ENCODE data around the gene KCNMA1.

The KCNMA1 gene

DNA sequence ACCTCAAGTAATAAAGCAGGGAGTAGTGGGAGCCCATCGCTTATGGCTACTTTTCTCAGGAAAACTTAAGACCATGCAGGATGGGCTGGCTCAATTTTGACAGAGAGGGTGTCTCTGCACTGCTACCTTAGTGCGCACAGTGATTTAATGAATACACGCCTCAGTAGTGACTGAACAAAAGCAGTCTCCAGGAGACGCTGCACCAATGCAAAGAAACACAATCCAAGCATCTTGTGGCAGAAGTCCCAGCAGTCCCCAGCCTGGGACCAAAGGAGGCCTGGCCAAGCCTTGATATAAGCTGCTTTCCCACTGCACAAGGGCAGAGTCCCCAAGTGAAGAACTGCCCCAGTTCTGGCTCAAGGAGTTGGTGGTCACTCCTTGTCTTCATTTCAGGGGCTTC lies 368.9 kb downstream of the KCNMA1 start:
- H3K36me3 ChIP-seq (ENCODE audit: insufficient read depth, insufficient read length, low read length): no peaks in the 10 kb centered on the region
- H3K9ac ChIP-seq (ENCODE audit: insufficient read length, low read depth): no peak overlapping the region
- TF ChIP-seq ZNF274 (IDR thresholded peaks at IDR 0.05; ENCODE audit: low read depth, low read length) (no peak), YY1 (IDR thresholded peaks at IDR 0.05; ENCODE audit: insufficient read depth, insufficient read length) (no peak), SUZ12 (IDR thresholded peaks at IDR 0.05; ENCODE audit: extremely low read depth, insufficient read depth, insufficient read length) (no peak)
- H3K27me3 ChIP-seq (ENCODE audit: insufficient read depth, insufficient read length): no peaks in the 10 kb centered on the region
- no peaks in the 10 kb centered on the region for H3K4me1 ChIP-seq (ENCODE audit: insufficient read depth, insufficient read length)
- H3K9me3 ChIP-seq (ENCODE audit: insufficient read depth, low read length): no peaks in the 10 kb centered on the region
- no peak for DNase-seq (ENCODE audit: low read depth, low spot score)
- no peak overlapping the region for H3K4me3 ChIP-seq (ENCODE audit: insufficient read length, low read depth)

DNA sequence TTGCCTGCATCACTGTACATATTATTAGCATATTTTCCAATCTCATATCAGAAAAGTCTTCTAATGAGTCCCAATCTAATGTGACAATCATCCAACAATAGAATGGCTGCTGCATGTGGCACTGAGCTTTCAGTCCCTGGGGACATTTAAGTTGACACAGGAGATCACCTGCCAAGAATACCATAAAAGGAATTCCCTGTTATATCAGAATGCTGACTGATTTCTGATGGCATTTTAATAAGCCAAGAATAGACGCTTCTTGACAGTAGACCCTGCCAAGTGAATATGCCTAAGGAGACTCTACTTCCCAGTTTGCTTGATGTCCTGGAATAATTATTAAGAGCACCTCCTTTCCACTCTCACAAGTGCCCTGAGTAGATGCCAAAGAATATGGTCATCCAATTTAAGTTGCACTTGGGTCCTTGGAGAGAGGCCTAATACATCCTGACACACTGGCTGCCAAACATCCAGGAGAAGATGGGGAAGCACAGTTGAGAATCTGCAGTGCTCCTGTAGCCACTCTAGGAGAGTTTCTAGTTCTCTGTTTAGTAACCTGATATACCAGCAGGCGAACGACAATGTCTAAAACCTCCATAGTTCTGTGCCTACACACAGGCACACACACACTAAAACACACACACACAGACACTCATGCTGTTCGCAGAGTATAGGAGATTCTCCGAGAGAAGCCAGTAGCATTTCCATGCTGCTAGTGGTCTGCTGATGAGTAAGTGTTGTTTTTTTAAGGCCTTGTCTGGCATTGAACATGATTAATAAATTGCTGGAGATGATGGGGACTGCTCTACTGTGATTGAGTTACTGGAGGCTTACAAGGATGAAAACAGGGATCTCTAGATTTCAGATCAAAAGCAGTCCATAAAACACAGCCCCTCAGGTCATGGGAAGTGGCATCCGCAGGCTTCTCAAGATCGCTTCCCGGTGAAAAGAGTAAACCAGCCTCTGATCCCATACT lies 369.6 kb downstream of the KCNMA1 start:
- DNase-seq (ENCODE audit: low read depth, low spot score): no peak
- Histone ChIP-seq H3K4me1 (ENCODE audit: insufficient read depth, insufficient read length) (no peaks in the 10 kb centered on the region), H3K9me3 (ENCODE audit: insufficient read depth, low read length) (no peaks in the 10 kb centered on the region), H3K36me3 (ENCODE audit: insufficient read depth, insufficient read length, low read length) (no peaks in the 10 kb centered on the region), H3K27me3 (ENCODE audit: insufficient read depth, insufficient read length) (no peaks in the 10 kb centered on the region), H3K4me3 (ENCODE audit: insufficient read length, low read depth) (no peak overlapping the region), H3K9ac (ENCODE audit: insufficient read length, low read depth) (no peak overlapping the region)
- TF ChIP-seq SUZ12 (IDR thresholded peaks at IDR 0.05; ENCODE audit: extremely low read depth, insufficient read depth, insufficient read length) (no peak), ZNF274 (IDR thresholded peaks at IDR 0.05; ENCODE audit: low read depth, low read length) (no peak), YY1 (IDR thresholded peaks at IDR 0.05; ENCODE audit: insufficient read depth, insufficient read length) (no peak)

DNA sequence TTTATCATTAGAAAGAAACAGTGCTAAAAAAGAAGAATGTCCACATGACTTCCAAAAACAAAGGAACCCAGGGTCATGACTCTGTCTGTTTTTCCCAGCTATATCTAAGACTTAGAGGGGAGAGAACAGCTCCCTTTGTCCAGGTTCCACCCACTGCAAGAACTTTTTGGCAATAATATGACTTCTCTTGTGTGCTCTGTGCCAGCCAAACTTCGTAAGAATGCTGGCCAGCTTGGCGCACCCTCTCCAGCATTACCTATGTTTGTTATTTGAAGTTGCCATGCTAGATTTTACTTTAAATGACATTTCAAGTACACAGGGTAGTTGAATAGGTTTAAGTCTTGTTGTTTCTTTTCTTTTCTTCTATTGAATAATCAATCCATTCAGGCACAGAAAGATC lies 371.4 kb downstream of the KCNMA1 start:
- no peaks in the 10 kb centered on the region for H3K4me1 ChIP-seq (ENCODE audit: insufficient read depth, insufficient read length)
- no peak for DNase-seq (ENCODE audit: low read depth, low spot score)
- H3K27me3 ChIP-seq (ENCODE audit: insufficient read depth, insufficient read length): no peaks in the 10 kb centered on the region
- no peaks in the 10 kb centered on the region for H3K9me3 ChIP-seq (ENCODE audit: insufficient read depth, low read length)
- TF ChIP-seq YY1 (IDR thresholded peaks at IDR 0.05; ENCODE audit: insufficient read depth, insufficient read length) (no peak), ZNF274 (IDR thresholded peaks at IDR 0.05; ENCODE audit: low read depth, low read length) (no peak), SUZ12 (IDR thresholded peaks at IDR 0.05; ENCODE audit: extremely low read depth, insufficient read depth, insufficient read length) (no peak)
- H3K4me3 ChIP-seq (ENCODE audit: insufficient read length, low read depth): no peak overlapping the region
- no peaks in the 10 kb centered on the region for H3K36me3 ChIP-seq (ENCODE audit: insufficient read depth, insufficient read length, low read length)
- no peak overlapping the region for H3K9ac ChIP-seq (ENCODE audit: insufficient read length, low read depth)

DNA sequence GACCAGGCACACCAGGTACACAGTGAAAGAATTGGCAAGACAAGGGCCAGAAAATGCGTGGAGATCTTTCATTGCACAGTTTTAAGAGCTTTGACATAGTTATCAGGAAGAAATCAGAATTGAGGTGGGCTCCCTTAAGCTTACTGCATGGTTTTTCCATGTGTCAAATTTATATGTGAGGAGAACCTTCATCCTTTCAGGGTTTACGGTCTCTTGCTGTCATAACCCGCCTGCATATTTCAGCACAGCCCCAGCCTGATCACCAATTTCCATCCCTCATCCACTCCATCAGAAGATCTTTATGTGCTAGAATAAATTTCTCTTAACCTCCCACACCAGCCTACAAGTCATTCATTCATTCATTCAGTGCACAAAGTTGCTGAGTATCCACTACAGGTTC lies 373.1 kb downstream of the KCNMA1 start:
- Histone ChIP-seq H3K4me3 (ENCODE audit: insufficient read length, low read depth) (no peak overlapping the region), H3K9me3 (ENCODE audit: insufficient read depth, low read length) (no peaks in the 10 kb centered on the region), H3K9ac (ENCODE audit: insufficient read length, low read depth) (no peak overlapping the region), H3K36me3 (ENCODE audit: insufficient read depth, insufficient read length, low read length) (no peaks in the 10 kb centered on the region), H3K27me3 (ENCODE audit: insufficient read depth, insufficient read length) (no peaks in the 10 kb centered on the region), H3K4me1 (ENCODE audit: insufficient read depth, insufficient read length) (no peaks in the 10 kb centered on the region)
- TF ChIP-seq YY1 (IDR thresholded peaks at IDR 0.05; ENCODE audit: insufficient read depth, insufficient read length): no peak
- TF ChIP-seq ZNF274 (IDR thresholded peaks at IDR 0.05; ENCODE audit: low read depth, low read length): no peak
- no peak for TF ChIP-seq SUZ12 (IDR thresholded peaks at IDR 0.05; ENCODE audit: extremely low read depth, insufficient read depth, insufficient read length)
- DNase-seq (ENCODE audit: low read depth, low spot score): no peak

DNA sequence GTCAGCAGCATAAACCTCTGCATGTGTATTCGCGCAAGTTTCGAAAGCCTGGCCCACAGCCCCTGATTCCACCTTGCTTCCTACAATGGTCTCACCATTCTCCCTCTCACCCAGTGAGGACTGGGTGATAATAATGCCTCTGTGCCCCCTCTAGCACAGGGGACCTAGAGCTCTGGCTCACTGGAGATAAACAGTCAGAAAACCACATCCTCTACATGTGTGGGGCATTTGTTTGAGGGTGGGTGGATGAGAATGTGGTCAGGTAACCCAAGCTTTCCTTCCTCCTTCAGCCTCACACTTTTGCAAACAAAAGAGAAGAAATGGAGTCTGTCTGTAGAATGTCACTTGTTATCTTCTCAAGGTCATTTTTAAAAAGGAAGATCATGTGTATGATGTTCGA lies 373.5 kb downstream of the KCNMA1 start:
- Histone ChIP-seq H3K9me3 (ENCODE audit: insufficient read depth, low read length) (no peaks in the 10 kb centered on the region), H3K36me3 (ENCODE audit: insufficient read depth, insufficient read length, low read length) (no peaks in the 10 kb centered on the region), H3K4me1 (ENCODE audit: insufficient read depth, insufficient read length) (no peaks in the 10 kb centered on the region), H3K27me3 (ENCODE audit: insufficient read depth, insufficient read length) (no peaks in the 10 kb centered on the region), H3K4me3 (ENCODE audit: insufficient read length, low read depth) (no peak overlapping the region), H3K9ac (ENCODE audit: insufficient read length, low read depth) (no peak overlapping the region)
- no peak for TF ChIP-seq ZNF274 (IDR thresholded peaks at IDR 0.05; ENCODE audit: low read depth, low read length)
- no peak for TF ChIP-seq SUZ12 (IDR thresholded peaks at IDR 0.05; ENCODE audit: extremely low read depth, insufficient read depth, insufficient read length)
- TF ChIP-seq YY1 (IDR thresholded peaks at IDR 0.05; ENCODE audit: insufficient read depth, insufficient read length): no peak
- DNase-seq (ENCODE audit: low read depth, low spot score): no peak

DNA sequence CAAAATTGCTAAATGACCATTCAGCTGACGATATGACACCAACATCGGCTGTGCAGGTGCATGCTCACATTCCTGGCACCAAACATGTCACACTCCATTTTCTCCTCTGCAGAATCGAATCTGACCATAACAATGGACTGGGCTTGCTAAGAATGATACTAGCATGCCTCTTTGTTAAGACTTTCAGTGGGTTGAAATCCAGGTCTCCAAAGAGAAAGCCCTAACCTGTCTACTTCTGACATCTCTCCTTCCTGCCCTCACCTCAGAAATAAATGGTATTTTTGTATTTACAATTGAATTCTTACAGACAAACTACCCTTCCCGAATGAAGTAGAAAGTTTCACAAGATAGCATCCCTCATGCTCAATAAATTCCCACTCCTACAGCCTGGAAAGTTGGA lies 373.9 kb downstream of the KCNMA1 start:
- no peaks in the 10 kb centered on the region for H3K9me3 ChIP-seq (ENCODE audit: insufficient read depth, low read length)

DNA sequence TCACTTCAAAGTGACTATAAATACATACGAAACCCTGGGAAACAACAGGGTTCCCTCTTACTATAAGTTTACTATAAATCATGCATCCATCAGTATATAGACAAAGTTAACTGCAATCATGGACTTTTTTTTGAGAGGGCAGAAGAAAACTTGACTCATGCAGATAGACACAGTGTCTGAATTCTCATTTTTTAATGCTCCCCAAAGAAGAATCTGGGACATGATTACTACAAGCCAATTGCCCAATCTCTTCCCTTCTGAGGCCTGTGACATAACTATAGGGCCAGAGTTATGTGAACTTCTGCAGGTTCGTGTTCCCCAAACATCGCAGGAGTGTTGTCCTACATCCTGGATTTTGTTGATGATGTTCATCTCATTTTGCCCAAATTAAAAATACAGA lies 376.5 kb downstream of the KCNMA1 start:
- Histone ChIP-seq H3K9ac (ENCODE audit: insufficient read length, low read depth) (no peak overlapping the region), H3K27me3 (ENCODE audit: insufficient read depth, insufficient read length) (no peaks in the 10 kb centered on the region), H3K36me3 (ENCODE audit: insufficient read depth, insufficient read length, low read length) (no peaks in the 10 kb centered on the region), H3K9me3 (ENCODE audit: insufficient read depth, low read length) (peaks cover 8% of the 10 kb centered on the region; the same call in 1 of the 2 replicates), H3K4me1 (ENCODE audit: insufficient read depth, insufficient read length) (no peaks in the 10 kb centered on the region), H3K4me3 (ENCODE audit: insufficient read length, low read depth) (no peak overlapping the region)
- no peak for DNase-seq (ENCODE audit: low read depth, low spot score)
- no peak for TF ChIP-seq SUZ12 (IDR thresholded peaks at IDR 0.05; ENCODE audit: extremely low read depth, insufficient read depth, insufficient read length)
- no peak for TF ChIP-seq ZNF274 (IDR thresholded peaks at IDR 0.05; ENCODE audit: low read depth, low read length)
- no peak for TF ChIP-seq YY1 (IDR thresholded peaks at IDR 0.05; ENCODE audit: insufficient read depth, insufficient read length)

More for the DNA sequence above, 373.9 kb downstream of the KCNMA1 start:
- H3K9ac ChIP-seq (ENCODE audit: insufficient read length, low read depth): no peak overlapping the region
- H3K4me3 ChIP-seq (ENCODE audit: insufficient read length, low read depth): no peak overlapping the region
- no peaks in the 10 kb centered on the region for H3K4me1 ChIP-seq (ENCODE audit: insufficient read depth, insufficient read length)
- TF ChIP-seq YY1 (IDR thresholded peaks at IDR 0.05; ENCODE audit: insufficient read depth, insufficient read length) (no peak), SUZ12 (IDR thresholded peaks at IDR 0.05; ENCODE audit: extremely low read depth, insufficient read depth, insufficient read length) (no peak), ZNF274 (IDR thresholded peaks at IDR 0.05; ENCODE audit: low read depth, low read length) (no peak)
- DNase-seq (ENCODE audit: low read depth, low spot score): no peak
- H3K27me3 ChIP-seq (ENCODE audit: insufficient read depth, insufficient read length): no peaks in the 10 kb centered on the region
- no peaks in the 10 kb centered on the region for H3K36me3 ChIP-seq (ENCODE audit: insufficient read depth, insufficient read length, low read length)

Data from NT2/D1 (cell line).